Gastroesophageal sphincter (tissue), 3 donors: ENCODE results near the gene ZSCAN12.

Experiments
- POLR2AphosphoS5 ChIP-seq: sonication (generic); formaldehyde crosslinking; IDR thresholded peaks from one replicate; pipeline ENCODE4 v1.6.1; 2017; ENCODE audit warnings: antibody characterized with exemption
- TF ChIP-seq, protein P1 (sequence below), 4 experiments: fragments of 200-600 bp in 2 of 4; fragments of 450-650 bp in 2 of 4; sonication (generic) in 1 of 4; IDR thresholded peaks; one replicate each; pipeline ENCODE4 v1.5.1; 2017 to 2019; ENCODE audit warnings: antibody characterized with exemption in 4 of 4, mild to moderate bottlenecking in 2 of 4, moderate library complexity in 2 of 4

DNA sequence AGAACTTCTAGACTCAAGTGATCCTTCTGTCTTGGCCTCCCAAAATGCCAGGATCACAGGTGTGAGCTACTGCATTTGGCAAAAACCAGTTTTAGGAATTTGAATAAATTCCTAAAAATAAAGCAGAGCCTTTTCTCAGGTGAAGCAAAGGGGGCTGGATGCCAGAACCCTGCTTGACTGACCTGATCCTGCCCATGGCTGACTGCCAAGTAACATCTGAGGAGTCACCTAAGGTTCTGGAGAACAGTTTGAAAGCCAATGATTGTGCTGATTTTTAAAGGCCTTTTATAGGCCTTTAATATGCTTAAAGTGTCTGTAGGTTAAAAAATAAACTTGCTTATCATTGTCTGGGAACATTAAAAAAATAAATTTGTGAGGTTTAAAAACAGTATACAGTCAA is 14.1 kb upstream of the ZSCAN12 start:
- TF ChIP-seq, protein P1, sequence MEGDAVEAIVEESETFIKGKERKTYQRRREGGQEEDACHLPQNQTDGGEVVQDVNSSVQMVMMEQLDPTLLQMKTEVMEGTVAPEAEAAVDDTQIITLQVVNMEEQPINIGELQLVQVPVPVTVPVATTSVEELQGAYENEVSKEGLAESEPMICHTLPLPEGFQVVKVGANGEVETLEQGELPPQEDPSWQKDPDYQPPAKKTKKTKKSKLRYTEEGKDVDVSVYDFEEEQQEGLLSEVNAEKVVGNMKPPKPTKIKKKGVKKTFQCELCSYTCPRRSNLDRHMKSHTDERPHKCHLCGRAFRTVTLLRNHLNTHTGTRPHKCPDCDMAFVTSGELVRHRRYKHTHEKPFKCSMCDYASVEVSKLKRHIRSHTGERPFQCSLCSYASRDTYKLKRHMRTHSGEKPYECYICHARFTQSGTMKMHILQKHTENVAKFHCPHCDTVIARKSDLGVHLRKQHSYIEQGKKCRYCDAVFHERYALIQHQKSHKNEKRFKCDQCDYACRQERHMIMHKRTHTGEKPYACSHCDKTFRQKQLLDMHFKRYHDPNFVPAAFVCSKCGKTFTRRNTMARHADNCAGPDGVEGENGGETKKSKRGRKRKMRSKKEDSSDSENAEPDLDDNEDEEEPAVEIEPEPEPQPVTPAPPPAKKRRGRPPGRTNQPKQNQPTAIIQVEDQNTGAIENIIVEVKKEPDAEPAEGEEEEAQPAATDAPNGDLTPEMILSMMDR (IDR thresholded peaks at IDR 0.05) = no peak
- no peak for TF ChIP-seq POLR2AphosphoS5
